SK-N-SH (cell line): ENCODE results near the gene CNOT9.

Experiments used
- EZH2phosphoT487 ChIP-seq: fragments of 200-600 bp; sonication (generic); IDR thresholded peaks from 2 replicates; pipeline ENCODE4 v1.6.1; 2017; ENCODE audit warnings: low read depth, mixed run types, mild to moderate bottlenecking, antibody characterized with exemption, moderate library complexity, borderline replicate concordance
- GABPA ChIP-seq: IDR thresholded peaks from 2 replicates; pipeline ENCODE4 v1.4.0; 2012; ENCODE audit warnings: low read depth, mild to moderate bottlenecking
- NFIC ChIP-seq: IDR thresholded peaks from 2 replicates; pipeline ENCODE4 v1.4.0; 2012; ENCODE audit warnings: borderline replicate concordance
- RAD21 ChIP-seq: IDR thresholded peaks from 2 replicates; pipeline ENCODE4 v1.6.1; 2012; ENCODE audit warnings: mild to moderate bottlenecking, low read length
- RCOR1 ChIP-seq: fragments of 150-350 bp; IDR thresholded peaks from 2 replicates; pipeline ENCODE4 v1.6.1; 2017; ENCODE audit warnings: antibody characterized with exemption, low read length
- RFX5 ChIP-seq: IDR thresholded peaks from 2 replicates; pipeline ENCODE4 v1.6.1; 2012; ENCODE audit warnings: mild to moderate bottlenecking, improper control_type of control experiment, low read length
- TAF1 ChIP-seq: IDR thresholded peaks from 2 replicates; pipeline ENCODE4 v1.6.1; 2012; ENCODE audit warnings: low read depth, mild to moderate bottlenecking, low read length, moderate library complexity, borderline replicate concordance
- YY1 ChIP-seq: IDR thresholded peaks from 2 replicates; pipeline ENCODE4 v1.4.0; 2012; ENCODE audit warnings: low read depth, mild to moderate bottlenecking
- TF ChIP-seq, protein P1 (sequence below): fragments of 200-600 bp; sonication (generic); IDR thresholded peaks from 2 replicates; pipeline ENCODE4 v1.6.1; 2017; ENCODE audit warnings: antibody characterized with exemption, mild to moderate bottlenecking, moderate library complexity
- TF ChIP-seq, protein P2 (sequence below): IDR thresholded peaks from 2 replicates; pipeline ENCODE4 v1.4.0; 2012; ENCODE audit warnings: low read depth, borderline replicate concordance
- TF ChIP-seq, protein P3 (sequence below): IDR thresholded peaks from 2 replicates; pipeline ENCODE4 v1.4.0; 2012; ENCODE audit warnings: low read depth, borderline replicate concordance
- TF ChIP-seq, protein P4 (sequence below): IDR thresholded peaks from 2 replicates; pipeline ENCODE4 v1.4.0; 2012; ENCODE audit warnings: low read depth

DNA sequence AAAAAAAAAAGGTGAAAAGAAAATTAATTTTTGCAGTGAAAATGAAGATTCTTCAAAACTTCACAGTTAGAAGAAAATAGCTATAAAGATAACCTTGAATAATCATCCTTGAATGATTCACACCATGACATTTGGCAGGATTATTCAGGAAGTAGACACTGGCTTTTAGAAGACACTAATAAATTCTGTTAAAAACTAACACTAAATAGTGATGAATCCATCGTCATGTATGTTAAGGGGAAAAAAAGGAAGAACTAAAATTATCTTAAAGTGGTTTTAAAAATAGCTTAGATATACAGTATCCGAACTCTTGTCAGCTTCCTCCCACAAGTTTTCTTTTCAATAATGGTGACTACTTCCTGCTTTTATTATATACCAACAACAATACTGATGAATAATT lies 10.7 kb upstream of the CNOT9 start:
- TF ChIP-seq EZH2phosphoT487 (no peak), NFIC (no peak), RCOR1 (no peak), GABPA (no peak), TAF1 (no peak), YY1 (no peak), RAD21 (no peak), RFX5 (no peak)
- TF ChIP-seq, protein P1, sequence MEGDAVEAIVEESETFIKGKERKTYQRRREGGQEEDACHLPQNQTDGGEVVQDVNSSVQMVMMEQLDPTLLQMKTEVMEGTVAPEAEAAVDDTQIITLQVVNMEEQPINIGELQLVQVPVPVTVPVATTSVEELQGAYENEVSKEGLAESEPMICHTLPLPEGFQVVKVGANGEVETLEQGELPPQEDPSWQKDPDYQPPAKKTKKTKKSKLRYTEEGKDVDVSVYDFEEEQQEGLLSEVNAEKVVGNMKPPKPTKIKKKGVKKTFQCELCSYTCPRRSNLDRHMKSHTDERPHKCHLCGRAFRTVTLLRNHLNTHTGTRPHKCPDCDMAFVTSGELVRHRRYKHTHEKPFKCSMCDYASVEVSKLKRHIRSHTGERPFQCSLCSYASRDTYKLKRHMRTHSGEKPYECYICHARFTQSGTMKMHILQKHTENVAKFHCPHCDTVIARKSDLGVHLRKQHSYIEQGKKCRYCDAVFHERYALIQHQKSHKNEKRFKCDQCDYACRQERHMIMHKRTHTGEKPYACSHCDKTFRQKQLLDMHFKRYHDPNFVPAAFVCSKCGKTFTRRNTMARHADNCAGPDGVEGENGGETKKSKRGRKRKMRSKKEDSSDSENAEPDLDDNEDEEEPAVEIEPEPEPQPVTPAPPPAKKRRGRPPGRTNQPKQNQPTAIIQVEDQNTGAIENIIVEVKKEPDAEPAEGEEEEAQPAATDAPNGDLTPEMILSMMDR: no peak
- TF ChIP-seq, protein P2, sequence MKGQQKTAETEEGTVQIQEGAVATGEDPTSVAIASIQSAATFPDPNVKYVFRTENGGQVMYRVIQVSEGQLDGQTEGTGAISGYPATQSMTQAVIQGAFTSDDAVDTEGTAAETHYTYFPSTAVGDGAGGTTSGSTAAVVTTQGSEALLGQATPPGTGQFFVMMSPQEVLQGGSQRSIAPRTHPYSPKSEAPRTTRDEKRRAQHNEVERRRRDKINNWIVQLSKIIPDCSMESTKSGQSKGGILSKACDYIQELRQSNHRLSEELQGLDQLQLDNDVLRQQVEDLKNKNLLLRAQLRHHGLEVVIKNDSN: no peak
- TF ChIP-seq, protein P3, sequence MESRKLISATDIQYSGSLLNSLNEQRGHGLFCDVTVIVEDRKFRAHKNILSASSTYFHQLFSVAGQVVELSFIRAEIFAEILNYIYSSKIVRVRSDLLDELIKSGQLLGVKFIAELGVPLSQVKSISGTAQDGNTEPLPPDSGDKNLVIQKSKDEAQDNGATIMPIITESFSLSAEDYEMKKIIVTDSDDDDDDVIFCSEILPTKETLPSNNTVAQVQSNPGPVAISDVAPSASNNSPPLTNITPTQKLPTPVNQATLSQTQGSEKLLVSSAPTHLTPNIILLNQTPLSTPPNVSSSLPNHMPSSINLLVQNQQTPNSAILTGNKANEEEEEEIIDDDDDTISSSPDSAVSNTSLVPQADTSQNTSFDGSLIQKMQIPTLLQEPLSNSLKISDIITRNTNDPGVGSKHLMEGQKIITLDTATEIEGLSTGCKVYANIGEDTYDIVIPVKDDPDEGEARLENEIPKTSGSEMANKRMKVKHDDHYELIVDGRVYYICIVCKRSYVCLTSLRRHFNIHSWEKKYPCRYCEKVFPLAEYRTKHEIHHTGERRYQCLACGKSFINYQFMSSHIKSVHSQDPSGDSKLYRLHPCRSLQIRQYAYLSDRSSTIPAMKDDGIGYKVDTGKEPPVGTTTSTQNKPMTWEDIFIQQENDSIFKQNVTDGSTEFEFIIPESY: no peak
- TF ChIP-seq, protein P4, sequence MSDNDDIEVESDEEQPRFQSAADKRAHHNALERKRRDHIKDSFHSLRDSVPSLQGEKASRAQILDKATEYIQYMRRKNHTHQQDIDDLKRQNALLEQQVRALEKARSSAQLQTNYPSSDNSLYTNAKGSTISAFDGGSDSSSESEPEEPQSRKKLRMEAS: no peak
